ENCODE data around the gene ANKRD63. TPM values are rescaled to one million over a fixed set of nuclear protein-coding genes. Genes with fewer than 3 reads are reported as not detected.
A peak's percentile ranks its signal among the peaks of the same experiment; 100 is the strongest.

The ANKRD63 gene
- total RNA-seq, 2 experiments from 2014 or later: not detected

GRCh38 chr15:40266828-40267304 lies 16.0 kb downstream of the ANKRD63 start:
- Mint-ChIP-seq H3K27me3 (no peaks in the 10 kb centered on the region), H3K9me3 (no peaks in the 10 kb centered on the region), H3K27ac (no peak overlapping the region), H3K4me3 (no peak overlapping the region), H3K4me1 (no peaks in the 10 kb centered on the region), H3K36me3 (no peaks in the 10 kb centered on the region)
- DNase-seq: no peak

- no peaks in the 10 kb centered on the region for H3K36me3 Mint-ChIP-seq
- no peaks in the 10 kb centered on the region for H3K27me3 Mint-ChIP-seq
- H3K4me3 Mint-ChIP-seq: no peak overlapping the region
- H3K9me3 Mint-ChIP-seq: no peaks in the 10 kb centered on the region
- DNase-seq: no peak
- no peaks in the 10 kb centered on the region for H3K4me1 Mint-ChIP-seq
- no peak overlapping the region for H3K27ac Mint-ChIP-seq
Measured at GRCh38 chr15:40265875-40266274, 17.0 kb downstream of the ANKRD63 start.

- DNase-seq: no peak
- H3K4me3 Mint-ChIP-seq: no peak overlapping the region
- H3K4me1 Mint-ChIP-seq: no peaks in the 10 kb centered on the region
- no peaks in the 10 kb centered on the region for H3K27me3 Mint-ChIP-seq
- H3K9me3 Mint-ChIP-seq: no peaks in the 10 kb centered on the region
- no peak overlapping the region for H3K27ac Mint-ChIP-seq
- H3K36me3 Mint-ChIP-seq: no peaks in the 10 kb centered on the region
Measured at GRCh38 chr15:40265355-40265754, 17.5 kb downstream of the ANKRD63 start.

- H3K9me3 Mint-ChIP-seq: no peaks in the 10 kb centered on the region
- no peak for DNase-seq
- no peak overlapping the region for H3K4me3 Mint-ChIP-seq
- no peaks in the 10 kb centered on the region for H3K27me3 Mint-ChIP-seq
- H3K36me3 Mint-ChIP-seq: no peaks in the 10 kb centered on the region
- no peak overlapping the region for H3K27ac Mint-ChIP-seq
- no peaks in the 10 kb centered on the region for H3K4me1 Mint-ChIP-seq
Measured at GRCh38 chr15:40264321-40265153, 18.3 kb downstream of the ANKRD63 start.

GRCh38 chr15:40263024-40263754 lies 19.7 kb downstream of the ANKRD63 start:
- H3K27ac Mint-ChIP-seq: no peak overlapping the region
- no peaks in the 10 kb centered on the region for H3K9me3 Mint-ChIP-seq
- no peak overlapping the region for H3K4me3 Mint-ChIP-seq
- H3K36me3 Mint-ChIP-seq: no peaks in the 10 kb centered on the region
- H3K27me3 Mint-ChIP-seq: no peaks in the 10 kb centered on the region
- no peak for DNase-seq
- H3K4me1 Mint-ChIP-seq: no peaks in the 10 kb centered on the region

GRCh38 chr15:40259021-40259420 lies 23.8 kb downstream of the ANKRD63 start:
- Mint-ChIP-seq H3K9me3 (no peaks in the 10 kb centered on the region), H3K4me1 (no peaks in the 10 kb centered on the region)

GRCh38 chr15:40258544-40258943 lies 24.3 kb downstream of the ANKRD63 start:
- no peak for DNase-seq
- H3K36me3 Mint-ChIP-seq: no peaks in the 10 kb centered on the region
- H3K4me3 Mint-ChIP-seq: no peak overlapping the region
- H3K9me3 Mint-ChIP-seq: no peaks in the 10 kb centered on the region
- H3K4me1 Mint-ChIP-seq: no peaks in the 10 kb centered on the region
- no peak overlapping the region for H3K27ac Mint-ChIP-seq
- H3K27me3 Mint-ChIP-seq: peaks cover 16% of the 10 kb centered on the region

More at GRCh38 chr15:40259021-40259420, 23.8 kb downstream of the ANKRD63 start:
- H3K27me3 Mint-ChIP-seq: peaks cover 11% of the 10 kb centered on the region
- H3K4me3 Mint-ChIP-seq: no peak overlapping the region
- H3K36me3 Mint-ChIP-seq: no peaks in the 10 kb centered on the region
- DNase-seq: no peak
- no peak overlapping the region for H3K27ac Mint-ChIP-seq

GRCh38 chr15:40257656-40258450 lies 25.0 kb downstream of the ANKRD63 start:
- H3K9me3 Mint-ChIP-seq: no peaks in the 10 kb centered on the region

GRCh38 chr15:40256638-40257235 lies 26.1 kb downstream of the ANKRD63 start:
- no peak overlapping the region for H3K27ac Mint-ChIP-seq
- peaks cover 3% of the 10 kb centered on the region for H3K4me1 Mint-ChIP-seq
- DNase-seq: no peak
- no peaks in the 10 kb centered on the region for H3K9me3 Mint-ChIP-seq
- peaks cover 30% of the 10 kb centered on the region for H3K27me3 Mint-ChIP-seq
- no peak overlapping the region for H3K4me3 Mint-ChIP-seq
- no peaks in the 10 kb centered on the region for H3K36me3 Mint-ChIP-seq

More at GRCh38 chr15:40257656-40258450, 25.0 kb downstream of the ANKRD63 start:
- peaks cover 3% of the 10 kb centered on the region for H3K4me1 Mint-ChIP-seq
- peaks cover 23% of the 10 kb centered on the region for H3K27me3 Mint-ChIP-seq
- H3K36me3 Mint-ChIP-seq: no peaks in the 10 kb centered on the region
- no peak for DNase-seq
- H3K4me3 Mint-ChIP-seq: no peak overlapping the region
- no peak overlapping the region for H3K27ac Mint-ChIP-seq

GRCh38 chr15:40255033-40255432 lies 27.8 kb downstream of the ANKRD63 start:
- no peak overlapping the region for H3K27ac Mint-ChIP-seq
- no peaks in the 10 kb centered on the region for H3K9me3 Mint-ChIP-seq
- DNase-seq: no peak
- peaks cover 41% of the 10 kb centered on the region for H3K27me3 Mint-ChIP-seq
- H3K4me3 Mint-ChIP-seq: no peak overlapping the region
- no peaks in the 10 kb centered on the region for H3K36me3 Mint-ChIP-seq
- H3K4me1 Mint-ChIP-seq: peaks cover 3% of the 10 kb centered on the region

- DNase-seq: no peak
- no peak overlapping the region for H3K27ac Mint-ChIP-seq
- no peaks in the 10 kb centered on the region for H3K9me3 Mint-ChIP-seq
- H3K4me3 Mint-ChIP-seq: no peak overlapping the region
- peaks cover 3% of the 10 kb centered on the region for H3K4me1 Mint-ChIP-seq
- H3K36me3 Mint-ChIP-seq: no peaks in the 10 kb centered on the region
- H3K27me3 Mint-ChIP-seq: peaks cover 41% of the 10 kb centered on the region
Measured at GRCh38 chr15:40254452-40254851, 28.4 kb downstream of the ANKRD63 start.

- Mint-ChIP-seq H3K36me3 (no peaks in the 10 kb centered on the region), H3K27me3 (peaks cover 41% of the 10 kb centered on the region), H3K4me3 (peak overlapping the region; percentile 69), H3K9me3 (no peaks in the 10 kb centered on the region), H3K4me1 (peaks cover 3% of the 10 kb centered on the region), H3K27ac (no peak overlapping the region)
- DNase-seq: no peak
Measured at GRCh38 chr15:40253167-40253790, 29.6 kb downstream of the ANKRD63 start.

- Mint-ChIP-seq H3K27me3 (peaks cover 41% of the 10 kb centered on the region), H3K4me3 (peak overlapping the region; percentile 69), H3K27ac (no peak overlapping the region), H3K9me3 (no peaks in the 10 kb centered on the region), H3K36me3 (no peaks in the 10 kb centered on the region), H3K4me1 (peaks cover 3% of the 10 kb centered on the region)
- peak; percentile 21 for DNase-seq
Measured at GRCh38 chr15:40252438-40253166, 30.3 kb downstream of the ANKRD63 start.

- H3K36me3 Mint-ChIP-seq: no peaks in the 10 kb centered on the region
Measured at GRCh38 chr15:40252141-40252437, 30.8 kb downstream of the ANKRD63 start.

More at GRCh38 chr15:40252141-40252437, 30.8 kb downstream of the ANKRD63 start:
- DNase-seq: no peak
- Mint-ChIP-seq H3K27ac (no peak overlapping the region), H3K4me3 (no peak overlapping the region), H3K4me1 (peaks cover 3% of the 10 kb centered on the region), H3K27me3 (peaks cover 41% of the 10 kb centered on the region), H3K9me3 (no peaks in the 10 kb centered on the region)

Data from activated naive CD8-positive, alpha-beta T cell treated with anti-CD3 and anti-CD28 coated beads for 36 hours (primary cell).